ENCODE results near the gene CDC45.

The CDC45 gene

DNA sequence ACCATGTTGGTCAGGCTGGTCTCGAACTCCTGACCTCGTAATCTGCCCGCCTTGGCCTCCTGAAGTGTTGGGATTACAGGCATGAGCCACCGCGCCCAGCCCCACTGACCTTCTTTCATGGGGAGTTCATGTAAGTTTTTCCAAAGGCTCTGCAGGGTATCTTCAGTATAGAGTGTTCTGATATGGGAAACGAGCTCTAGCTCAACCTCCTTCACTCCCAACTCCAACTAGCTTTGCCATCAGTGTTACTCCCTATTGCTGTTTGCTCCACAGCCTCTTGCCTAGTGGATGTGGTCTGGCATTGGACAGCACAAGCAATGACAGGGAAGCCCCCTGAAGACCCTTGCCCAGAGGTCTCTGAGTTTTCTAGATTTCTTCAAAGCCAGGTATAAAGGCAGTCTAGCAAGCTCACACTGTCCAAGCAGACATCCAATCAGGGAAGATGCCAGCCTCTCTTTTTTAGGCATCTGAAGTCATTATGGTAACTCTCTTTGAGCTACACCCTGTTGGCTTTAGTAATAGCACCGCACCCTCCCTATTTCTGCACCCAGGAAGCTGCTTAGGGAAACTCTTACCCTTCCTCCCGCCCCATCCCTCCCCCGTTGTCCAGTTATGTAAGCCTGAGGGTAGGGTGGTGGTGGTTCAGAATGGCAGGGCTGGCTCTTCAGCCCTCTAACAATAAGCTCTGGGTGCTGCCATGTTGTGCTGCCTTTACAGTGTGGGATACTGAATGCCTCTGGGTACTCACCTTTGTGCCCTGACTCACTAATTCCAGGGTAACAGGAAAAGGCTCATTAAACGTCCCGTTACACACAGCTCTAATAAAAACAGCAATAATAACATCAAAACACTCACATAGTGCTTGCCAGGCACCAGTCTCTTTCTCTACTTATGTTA, 85.9 kb downstream of the CDC45 start:
- intact Hi-C loops (cut with DNase I) = no loop called here
- no peak for DNase-seq

DNA sequence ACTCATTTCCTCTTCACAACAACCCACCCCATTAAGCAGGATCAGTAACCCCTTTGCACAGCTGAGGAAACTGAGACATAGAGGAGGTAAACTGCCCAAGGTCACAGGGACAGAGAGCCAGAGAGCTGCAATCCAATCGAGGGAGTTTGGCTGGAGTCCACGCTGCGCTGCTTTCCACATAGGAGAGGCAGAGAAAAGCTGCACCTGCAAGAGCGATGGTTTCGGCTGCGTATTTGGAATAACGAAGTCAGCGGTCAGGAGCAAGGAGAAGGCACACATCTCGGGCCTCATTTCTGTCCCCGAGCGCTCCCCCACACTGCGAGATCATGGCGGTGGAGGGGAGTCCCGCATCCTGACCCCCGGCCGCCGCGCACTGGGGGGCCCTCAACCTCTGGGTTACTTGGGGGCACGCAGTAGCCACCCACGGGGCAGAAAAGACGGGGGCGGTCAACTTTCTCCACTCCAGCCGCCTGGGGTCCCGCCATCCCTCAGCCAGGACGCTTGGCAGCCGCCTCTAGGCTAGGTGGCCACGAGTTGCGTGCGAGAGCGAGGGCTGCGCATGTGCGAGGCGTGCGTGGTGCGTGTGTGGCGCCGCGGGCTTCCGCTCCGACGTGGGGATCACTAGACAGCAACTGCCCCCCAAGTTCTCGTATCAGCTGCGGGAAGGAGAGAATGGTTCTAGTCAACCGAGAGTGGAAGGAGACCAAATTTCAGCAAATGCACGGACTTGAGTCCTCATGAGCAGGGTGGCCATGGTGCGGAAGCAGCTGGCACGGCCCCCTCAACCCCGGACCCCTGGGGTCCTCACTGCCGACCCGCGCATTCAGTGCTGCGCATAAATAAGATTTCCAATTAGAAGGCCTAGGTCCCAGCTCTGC, 86.8 kb downstream of the CDC45 start:
- DNase-seq = no peak
- intact Hi-C loops (cut with DNase I) = no loop called here

- DNase-seq = no peak
- intact Hi-C loops (cut with DNase I) = no loop called here
These were observed 87.7 kb downstream of the CDC45 start for GRCh38 chr22:19567157-19568009.

DNA sequence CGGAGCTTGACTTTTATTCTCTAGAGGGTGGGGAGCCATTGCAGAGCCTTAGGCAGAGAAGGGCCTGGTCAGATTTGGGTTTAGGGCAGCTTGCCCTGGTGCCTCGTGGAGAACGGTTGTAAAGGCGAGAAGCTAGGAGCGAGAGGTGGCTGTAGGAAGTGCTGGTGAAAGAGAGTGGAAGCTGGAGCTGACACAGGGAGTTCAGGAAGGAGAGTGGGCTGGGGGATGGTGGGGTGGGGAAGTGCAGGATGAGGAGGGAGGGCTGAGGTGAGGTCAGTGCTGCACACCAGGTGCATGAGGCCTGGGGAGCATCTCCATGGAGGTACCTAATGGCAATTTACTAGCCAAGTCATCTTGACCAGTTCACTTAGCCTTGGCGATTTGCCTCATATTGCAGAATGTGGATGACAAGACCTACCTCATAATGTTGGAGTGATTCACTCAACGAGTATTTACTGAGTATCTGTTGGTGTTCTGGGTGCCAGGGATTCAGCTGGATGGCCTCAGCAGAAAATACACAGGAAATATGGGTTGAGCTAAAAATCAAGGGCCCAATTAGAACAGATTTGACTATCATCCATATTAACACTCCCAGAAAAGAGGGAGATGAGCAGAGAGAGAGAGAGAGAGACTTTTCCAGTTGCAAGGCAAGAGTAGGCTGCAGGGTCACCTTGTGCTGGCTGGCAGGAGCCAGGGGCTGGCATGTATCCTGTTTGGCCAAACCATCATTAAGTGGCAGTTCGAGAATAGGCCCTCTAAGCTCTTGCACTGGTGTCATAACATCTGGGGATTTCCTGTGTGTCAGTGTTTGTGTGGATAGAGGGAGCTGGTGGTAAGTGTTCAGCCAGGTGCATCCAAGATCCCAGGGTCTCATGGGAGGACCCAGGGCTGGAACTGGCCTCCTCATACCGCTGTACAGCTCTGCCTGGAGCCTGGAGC, 88.9 kb downstream of the CDC45 start:
- intact Hi-C loops (cut with DNase I) = no loop called here
- no peak for DNase-seq

DNA sequence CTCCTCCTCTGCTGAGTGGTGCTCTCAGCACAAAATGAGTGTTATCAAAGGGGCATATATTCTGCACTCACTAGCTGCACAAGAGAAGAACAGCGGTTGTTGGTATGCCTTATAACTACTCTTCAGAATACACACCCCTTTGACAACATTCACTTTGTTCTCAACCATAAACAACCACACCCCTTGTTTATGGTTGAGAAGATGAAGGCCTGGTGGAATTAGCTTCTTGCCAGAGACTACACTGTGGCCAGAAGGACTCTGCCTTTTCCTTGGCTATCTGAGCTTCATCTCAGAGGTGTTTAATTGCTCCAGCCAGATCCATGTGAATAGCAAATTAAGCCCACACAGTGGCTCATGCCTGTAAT, 89.5 kb downstream of the CDC45 start:
- intact Hi-C loops (cut with DNase I) = no loop called here
- DNase-seq = no peak

GRCh38 chr22:19569976-19570375, 90.3 kb downstream of the CDC45 start:
- no peak for DNase-seq
- intact Hi-C loops (cut with DNase I) = no loop called here

Data from head of caudate nucleus (tissue), 42 donors.